Measurements from ENCODE around the gene NDUFS1.

DNA sequence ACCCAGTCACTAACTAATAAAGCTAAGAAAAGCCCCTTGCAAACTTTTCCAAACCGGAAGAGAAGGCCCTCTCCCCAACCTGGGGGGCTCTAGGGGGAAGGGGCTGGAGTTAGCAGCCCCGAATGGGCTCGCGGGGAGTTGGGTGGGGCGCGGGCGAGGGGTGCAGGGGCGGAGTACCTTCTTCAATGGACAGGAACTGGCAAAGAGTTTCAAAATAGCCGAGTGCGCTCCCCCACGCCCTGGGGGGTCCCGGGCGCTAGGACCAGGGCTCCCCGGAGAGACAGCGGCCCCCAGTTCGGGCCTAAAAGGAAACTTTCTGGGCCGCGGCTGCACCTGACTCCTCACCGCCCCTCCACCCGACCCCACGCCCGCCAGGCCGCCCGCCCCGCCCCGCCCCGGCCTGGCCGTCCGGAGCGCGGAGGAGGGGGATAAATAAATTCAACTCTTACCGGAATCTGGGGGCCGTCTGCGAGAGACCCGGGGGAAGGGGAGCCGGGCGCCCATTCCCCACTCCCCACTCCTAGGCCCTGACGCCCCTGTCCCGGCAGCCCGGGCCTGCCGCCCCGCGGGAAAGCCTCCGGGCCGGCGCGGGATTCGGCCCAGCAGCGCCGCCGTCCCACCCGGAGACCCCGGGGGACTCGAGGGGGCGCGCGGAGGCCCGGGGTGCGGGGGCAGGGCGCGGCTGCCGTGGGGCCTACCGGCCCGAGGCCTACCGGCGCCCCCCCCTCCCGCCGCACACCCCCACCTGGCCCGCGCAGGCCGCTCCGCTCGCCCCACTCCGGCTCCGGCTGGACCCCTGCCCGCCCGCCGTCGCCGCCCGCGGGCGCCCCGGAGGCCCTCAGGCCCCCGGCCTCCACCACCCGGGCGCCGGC lies 74.1 kb downstream of the NDUFS1 start:
- TF ChIP-seq, protein P1, sequence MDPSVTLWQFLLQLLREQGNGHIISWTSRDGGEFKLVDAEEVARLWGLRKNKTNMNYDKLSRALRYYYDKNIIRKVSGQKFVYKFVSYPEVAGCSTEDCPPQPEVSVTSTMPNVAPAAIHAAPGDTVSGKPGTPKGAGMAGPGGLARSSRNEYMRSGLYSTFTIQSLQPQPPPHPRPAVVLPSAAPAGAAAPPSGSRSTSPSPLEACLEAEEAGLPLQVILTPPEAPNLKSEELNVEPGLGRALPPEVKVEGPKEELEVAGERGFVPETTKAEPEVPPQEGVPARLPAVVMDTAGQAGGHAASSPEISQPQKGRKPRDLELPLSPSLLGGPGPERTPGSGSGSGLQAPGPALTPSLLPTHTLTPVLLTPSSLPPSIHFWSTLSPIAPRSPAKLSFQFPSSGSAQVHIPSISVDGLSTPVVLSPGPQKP (IDR thresholded peaks at IDR 0.05; ENCODE audit: borderline replicate concordance, low read depth, low read length): no peak
- TF ChIP-seq MAFK (IDR thresholded peaks at IDR 0.05; ENCODE audit: low read depth, low read length): no peak
- TF ChIP-seq, protein P2, sequence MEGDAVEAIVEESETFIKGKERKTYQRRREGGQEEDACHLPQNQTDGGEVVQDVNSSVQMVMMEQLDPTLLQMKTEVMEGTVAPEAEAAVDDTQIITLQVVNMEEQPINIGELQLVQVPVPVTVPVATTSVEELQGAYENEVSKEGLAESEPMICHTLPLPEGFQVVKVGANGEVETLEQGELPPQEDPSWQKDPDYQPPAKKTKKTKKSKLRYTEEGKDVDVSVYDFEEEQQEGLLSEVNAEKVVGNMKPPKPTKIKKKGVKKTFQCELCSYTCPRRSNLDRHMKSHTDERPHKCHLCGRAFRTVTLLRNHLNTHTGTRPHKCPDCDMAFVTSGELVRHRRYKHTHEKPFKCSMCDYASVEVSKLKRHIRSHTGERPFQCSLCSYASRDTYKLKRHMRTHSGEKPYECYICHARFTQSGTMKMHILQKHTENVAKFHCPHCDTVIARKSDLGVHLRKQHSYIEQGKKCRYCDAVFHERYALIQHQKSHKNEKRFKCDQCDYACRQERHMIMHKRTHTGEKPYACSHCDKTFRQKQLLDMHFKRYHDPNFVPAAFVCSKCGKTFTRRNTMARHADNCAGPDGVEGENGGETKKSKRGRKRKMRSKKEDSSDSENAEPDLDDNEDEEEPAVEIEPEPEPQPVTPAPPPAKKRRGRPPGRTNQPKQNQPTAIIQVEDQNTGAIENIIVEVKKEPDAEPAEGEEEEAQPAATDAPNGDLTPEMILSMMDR (conservative IDR thresholded peaks at IDR 0.05; ENCODE audit: low read depth, low read length): no peak
- no peak for TF ChIP-seq MXI1 (IDR thresholded peaks at IDR 0.05; ENCODE audit: borderline replicate concordance, low read depth, low read length)
- no peak for TF ChIP-seq CEBPB (IDR thresholded peaks at IDR 0.05; ENCODE audit: low read depth, low read length)
- 0 out of 2 replicates have a peak, but pooled peaks have one; percentile 9 for TF ChIP-seq MAZ (IDR thresholded peaks at IDR 0.05; ENCODE audit: borderline replicate concordance, low read depth, low read length)
- TF ChIP-seq SMC3 (IDR thresholded peaks at IDR 0.05; ENCODE audit: low read depth, low read length): no peak
- TF ChIP-seq POLR2A (IDR thresholded peaks at IDR 0.05; ENCODE audit: low read depth, low read length): no peak
- TF ChIP-seq, protein P3, sequence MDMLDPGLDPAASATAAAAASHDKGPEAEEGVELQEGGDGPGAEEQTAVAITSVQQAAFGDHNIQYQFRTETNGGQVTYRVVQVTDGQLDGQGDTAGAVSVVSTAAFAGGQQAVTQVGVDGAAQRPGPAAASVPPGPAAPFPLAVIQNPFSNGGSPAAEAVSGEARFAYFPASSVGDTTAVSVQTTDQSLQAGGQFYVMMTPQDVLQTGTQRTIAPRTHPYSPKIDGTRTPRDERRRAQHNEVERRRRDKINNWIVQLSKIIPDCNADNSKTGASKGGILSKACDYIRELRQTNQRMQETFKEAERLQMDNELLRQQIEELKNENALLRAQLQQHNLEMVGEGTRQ (IDR thresholded peaks at IDR 0.05; ENCODE audit: low read depth, low read length): no peak
- no peak for TF ChIP-seq RAD21 (IDR thresholded peaks at IDR 0.05; ENCODE audit: low read length)
- no peak for TF ChIP-seq RCOR1 (IDR thresholded peaks at IDR 0.05; ENCODE audit: insufficient replicate concordance, low read length)
- no peak for TF ChIP-seq FOS (IDR thresholded peaks at IDR 0.05; ENCODE audit: low read depth, low read length)
- no peak for TF ChIP-seq BHLHE40 (IDR thresholded peaks at IDR 0.05; ENCODE audit: low read depth, low read length)

All from IMR-90 (cell line).